ENCODE results near the gene REXO5.
"Not testable (repeated sequence)": the region's sequence is repeated elsewhere in the genome, so short reads cannot be mapped to it uniquely, and the experiment has no call there.

The REXO5 gene, protein sequence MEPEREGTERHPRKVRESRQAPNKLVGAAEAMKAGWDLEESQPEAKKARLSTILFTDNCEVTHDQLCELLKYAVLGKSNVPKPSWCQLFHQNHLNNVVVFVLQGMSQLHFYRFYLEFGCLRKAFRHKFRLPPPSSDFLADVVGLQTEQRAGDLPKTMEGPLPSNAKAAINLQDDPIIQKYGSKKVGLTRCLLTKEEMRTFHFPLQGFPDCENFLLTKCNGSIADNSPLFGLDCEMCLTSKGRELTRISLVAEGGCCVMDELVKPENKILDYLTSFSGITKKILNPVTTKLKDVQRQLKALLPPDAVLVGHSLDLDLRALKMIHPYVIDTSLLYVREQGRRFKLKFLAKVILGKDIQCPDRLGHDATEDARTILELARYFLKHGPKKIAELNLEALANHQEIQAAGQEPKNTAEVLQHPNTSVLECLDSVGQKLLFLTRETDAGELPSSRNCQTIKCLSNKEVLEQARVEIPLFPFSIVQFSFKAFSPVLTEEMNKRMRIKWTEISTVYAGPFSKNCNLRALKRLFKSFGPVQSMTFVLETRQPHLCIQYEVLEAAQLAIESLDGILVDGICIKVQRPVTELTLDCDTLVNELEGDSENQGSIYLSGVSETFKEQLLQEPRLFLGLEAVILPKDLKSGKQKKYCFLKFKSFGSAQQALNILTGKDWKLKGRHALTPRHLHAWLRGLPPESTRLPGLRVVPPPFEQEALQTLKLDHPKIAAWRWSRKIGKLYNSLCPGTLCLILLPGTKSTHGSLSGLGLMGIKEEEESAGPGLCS

DNA sequence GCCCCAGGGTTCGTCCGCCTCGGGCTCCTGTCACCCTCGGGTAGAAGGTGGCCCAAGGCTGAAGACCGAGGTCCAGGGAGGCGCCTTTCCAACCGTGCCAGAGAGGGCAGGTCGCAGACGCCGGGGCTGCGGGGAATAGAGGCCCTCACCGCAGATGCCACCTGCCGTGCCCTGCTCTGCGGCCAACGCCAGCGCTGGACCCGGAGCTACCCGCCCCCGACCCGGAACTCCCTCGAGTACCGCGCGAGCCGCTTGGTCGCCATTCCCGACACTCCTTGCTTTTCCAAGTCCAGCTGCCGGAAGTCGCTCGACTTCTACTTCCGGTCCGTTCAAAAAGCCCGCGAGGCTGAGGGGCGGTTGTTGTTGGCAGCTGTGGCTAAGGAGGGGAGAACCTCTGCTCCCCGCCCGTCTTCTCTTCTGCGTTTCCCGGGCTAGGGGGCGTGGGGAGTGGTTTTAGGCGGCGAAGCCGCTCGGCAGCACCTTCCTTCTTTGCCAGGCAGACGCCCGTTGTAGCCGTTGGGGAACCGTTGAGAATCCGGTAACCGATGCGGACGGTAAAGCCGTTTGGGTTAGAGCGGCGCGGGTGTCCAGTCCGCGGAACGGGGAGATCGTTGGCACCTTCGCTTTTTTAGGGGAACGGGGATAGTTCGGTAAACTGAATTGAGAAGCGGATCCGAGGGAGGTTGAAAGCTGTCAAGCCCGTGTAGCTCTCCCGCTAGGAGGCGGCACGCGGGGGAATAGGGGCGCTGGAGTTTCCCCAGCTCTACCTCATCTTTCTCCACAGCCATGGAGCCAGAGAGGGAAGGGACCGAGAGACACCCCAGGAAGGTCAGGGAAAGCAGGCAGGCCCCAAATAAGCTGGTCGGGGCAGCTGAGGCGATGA, at the start of gene REXO5, which contains the start of gene ERI2:
REXO5 (plus strand) TSS at position 360 of the 883 bp plus-strand sequence; CDS start at position 787, 427 bp downstream.
ERI2 (minus strand) TSS at position 305 of the 883 bp plus-strand sequence; CDS start at position 263, 42 bp downstream.
- peak within 1 kb of the TSS; percentile 85 for H3K4me3 ChIP-seq (replicated peaks; ENCODE audit: low read depth, low read length)
- peak; percentile 96 for DNase-seq (ENCODE audit: low read depth)
- TF ChIP-seq, protein P1, sequence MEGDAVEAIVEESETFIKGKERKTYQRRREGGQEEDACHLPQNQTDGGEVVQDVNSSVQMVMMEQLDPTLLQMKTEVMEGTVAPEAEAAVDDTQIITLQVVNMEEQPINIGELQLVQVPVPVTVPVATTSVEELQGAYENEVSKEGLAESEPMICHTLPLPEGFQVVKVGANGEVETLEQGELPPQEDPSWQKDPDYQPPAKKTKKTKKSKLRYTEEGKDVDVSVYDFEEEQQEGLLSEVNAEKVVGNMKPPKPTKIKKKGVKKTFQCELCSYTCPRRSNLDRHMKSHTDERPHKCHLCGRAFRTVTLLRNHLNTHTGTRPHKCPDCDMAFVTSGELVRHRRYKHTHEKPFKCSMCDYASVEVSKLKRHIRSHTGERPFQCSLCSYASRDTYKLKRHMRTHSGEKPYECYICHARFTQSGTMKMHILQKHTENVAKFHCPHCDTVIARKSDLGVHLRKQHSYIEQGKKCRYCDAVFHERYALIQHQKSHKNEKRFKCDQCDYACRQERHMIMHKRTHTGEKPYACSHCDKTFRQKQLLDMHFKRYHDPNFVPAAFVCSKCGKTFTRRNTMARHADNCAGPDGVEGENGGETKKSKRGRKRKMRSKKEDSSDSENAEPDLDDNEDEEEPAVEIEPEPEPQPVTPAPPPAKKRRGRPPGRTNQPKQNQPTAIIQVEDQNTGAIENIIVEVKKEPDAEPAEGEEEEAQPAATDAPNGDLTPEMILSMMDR (IDR thresholded peaks at IDR 0.05; ENCODE audit: low read length, missing control alignments): peak; percentile 66

DNA sequence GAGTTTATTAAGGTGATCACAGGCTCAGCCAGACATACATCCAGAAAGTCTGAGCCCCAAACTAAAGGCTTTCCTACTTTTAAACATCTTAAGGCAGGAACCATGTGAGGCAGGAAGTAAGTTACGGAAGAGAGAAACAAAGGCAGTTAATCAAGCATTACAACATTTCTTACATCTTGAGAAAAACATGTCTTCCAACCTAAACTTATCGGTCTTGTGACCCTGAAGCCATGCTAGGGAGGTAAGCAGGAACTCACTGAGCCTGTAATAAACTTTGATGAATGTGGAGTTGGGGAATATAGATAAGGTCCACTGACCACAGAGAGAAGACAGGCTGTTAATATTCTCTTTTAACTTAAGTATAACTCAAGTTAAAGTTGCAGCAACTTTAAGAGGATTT, 46.0 kb upstream of the REXO5 start:
- no peak for DNase-seq (ENCODE audit: low read depth)
- TF ChIP-seq, protein P1 (IDR thresholded peaks at IDR 0.05; ENCODE audit: low read length, missing control alignments): no peak
- H3K4me3 ChIP-seq (replicated peaks; ENCODE audit: low read depth, low read length): no peak overlapping the region

DNA sequence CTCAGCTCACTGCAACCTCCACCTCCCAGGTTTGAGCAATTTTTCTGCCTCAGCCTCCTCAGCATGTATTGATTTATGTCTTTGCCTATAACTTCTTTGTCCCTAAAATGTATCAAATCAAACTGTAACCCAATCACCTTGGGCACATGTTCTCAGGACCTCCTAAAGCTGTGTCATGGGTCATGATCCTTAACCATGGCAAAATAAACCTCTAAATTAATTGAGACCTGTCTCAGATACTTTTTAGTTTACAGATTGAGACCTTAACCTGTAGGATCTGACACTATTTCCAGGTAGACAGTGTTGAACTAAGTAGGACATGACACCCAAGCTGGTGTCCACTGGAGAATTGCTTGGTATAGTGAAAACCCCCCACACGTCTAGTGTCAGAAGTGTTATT, 45.2 kb upstream of the REXO5 start:
- DNase-seq (ENCODE audit: low read depth): no peak
- H3K4me3 ChIP-seq (replicated peaks; ENCODE audit: low read depth, low read length): no peak overlapping the region
- TF ChIP-seq, protein P1 (IDR thresholded peaks at IDR 0.05; ENCODE audit: low read length, missing control alignments): no peak

DNA sequence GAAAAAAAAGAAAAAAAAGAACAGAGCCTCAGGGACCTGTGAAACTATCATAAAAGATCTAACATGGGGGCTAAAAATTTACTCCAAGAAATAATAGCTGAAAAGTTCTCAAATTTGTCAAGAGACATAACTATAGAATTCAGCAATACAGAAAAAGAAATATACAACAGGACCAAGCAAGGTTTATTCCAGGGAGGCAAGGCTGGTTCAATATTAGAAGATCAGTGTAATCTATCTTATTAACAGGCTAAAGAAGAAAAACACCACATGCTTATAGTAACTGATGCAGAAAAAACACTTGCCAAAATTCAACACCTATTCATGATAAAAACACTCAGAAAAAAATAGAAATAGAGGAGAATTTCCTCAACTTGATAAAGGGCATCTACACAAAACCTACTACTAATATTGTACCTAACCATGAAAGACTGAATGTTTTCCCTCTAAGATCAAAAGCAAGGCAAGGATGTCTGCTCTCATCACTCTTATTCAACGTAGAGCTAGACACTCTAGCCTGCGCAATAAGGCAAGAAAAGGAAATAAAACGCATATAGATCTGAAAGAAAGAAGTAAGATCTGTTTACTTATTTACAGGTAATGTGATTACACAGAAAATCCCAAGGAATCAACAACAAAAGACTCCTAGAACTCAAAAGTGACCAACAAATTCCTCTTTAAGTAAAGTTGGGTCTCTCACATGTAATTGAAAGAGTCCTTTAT, 43.8 kb upstream of the REXO5 start:
- TF ChIP-seq, protein P1 (IDR thresholded peaks at IDR 0.05; ENCODE audit: low read length, missing control alignments): no peak
- H3K4me3 ChIP-seq (replicated peaks; ENCODE audit: low read depth, low read length): no peak overlapping the region
- DNase-seq (ENCODE audit: low read depth): no peak

DNA sequence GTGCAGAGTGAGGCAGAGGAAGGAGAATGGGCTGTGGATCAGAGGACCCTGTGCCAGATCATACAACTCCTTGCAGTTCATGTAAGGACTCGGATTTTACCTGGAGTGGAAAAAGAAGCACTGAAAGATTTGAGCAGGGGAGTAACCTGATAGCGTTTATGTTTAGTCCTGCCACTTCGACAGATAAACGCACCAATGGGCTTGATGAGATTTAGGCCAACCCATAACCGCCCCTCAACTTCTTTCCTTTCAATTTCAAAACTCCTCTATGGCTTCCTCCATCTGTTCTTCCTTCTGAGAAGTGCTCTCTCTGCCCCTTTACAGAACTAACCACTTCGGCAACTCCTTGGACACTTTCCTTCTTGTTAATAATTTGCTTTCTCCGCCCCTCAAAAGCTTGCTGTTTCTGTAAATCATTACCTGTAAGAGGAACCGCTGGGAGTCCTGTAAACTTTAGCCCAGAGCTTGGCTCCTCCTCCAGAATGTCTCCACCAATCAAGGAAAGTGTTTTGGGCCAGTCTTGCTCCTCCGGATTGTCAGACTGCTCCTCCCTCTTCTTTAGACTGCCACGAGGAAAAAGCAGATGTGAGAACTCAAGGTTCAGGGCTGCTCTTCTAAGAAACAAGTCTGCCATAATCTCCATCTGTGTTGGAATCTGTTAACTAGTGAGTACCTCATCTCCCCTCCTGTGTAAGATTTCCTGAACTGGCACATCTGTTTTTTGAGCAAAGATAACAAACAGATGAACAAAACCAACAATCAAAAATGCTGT, 42.7 kb upstream of the REXO5 start, which contains the start of gene ACSM3:
ACSM3 (plus strand) TSS at position 554 of the 772 bp plus-strand sequence. CDS start 6,021 bp downstream, outside the sequence.
- H3K4me3 ChIP-seq (replicated peaks; ENCODE audit: low read depth, low read length): peak within 1 kb of the TSS; percentile 59
- TF ChIP-seq, protein P1 (IDR thresholded peaks at IDR 0.05; ENCODE audit: low read length, missing control alignments): no peak
- DNase-seq (ENCODE audit: low read depth): peak; percentile 82

DNA sequence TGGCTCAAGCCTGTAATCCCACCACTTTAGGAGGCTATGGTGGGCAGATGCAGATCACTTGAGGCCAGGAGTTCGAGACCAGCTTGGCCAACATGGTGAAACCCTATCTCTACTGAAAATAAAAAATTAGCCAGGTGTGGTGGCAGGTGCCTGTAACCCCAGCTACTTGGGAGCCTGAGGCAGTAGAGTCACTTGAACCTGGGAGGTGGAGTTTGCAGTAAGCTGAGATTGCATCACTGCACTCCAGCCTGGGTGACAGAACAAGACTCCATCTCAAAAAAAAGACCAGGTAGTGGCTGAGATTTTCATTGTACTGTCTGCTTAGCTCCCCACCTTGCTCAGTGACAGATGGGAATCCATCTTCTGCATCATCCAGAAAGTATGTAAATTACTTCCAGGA, 41.9 kb upstream of the REXO5 start:
- H3K4me3 ChIP-seq (replicated peaks; ENCODE audit: low read depth, low read length); DNase-seq (ENCODE audit: low read depth): not testable (repeated sequence)
